WTC11 (cell line): ENCODE data around the gene SLC2A14. TPM values are rescaled to one million over a fixed set of nuclear protein-coding genes. Genes with fewer than 3 reads are reported as not detected.
A peak's percentile ranks its signal among the peaks of the same experiment; 100 is the strongest.
"Not testable (repeated sequence)": the region's sequence is repeated elsewhere in the genome, so short reads cannot be mapped to it uniquely, and the experiment has no call there.

Experiments
- ATAC-seq: fragments of 200-7000 bp; cut with Tn5 transposase; 2 replicates; pipeline ENCODE4 v1.10.0; 2021; ENCODE audit warnings: mild to moderate bottlenecking, moderate library complexity
- CTCF ChIA-PET: fragments of 300-600 bp; sonication (Branson Sonifier 250); formaldehyde crosslinking; loops from one replicate; lab custom pipeline; 2021; ENCODE audit warnings: antibody characterized with exemption; lab: Charles Lee
- POLR2A ChIA-PET: fragments of 350-600 bp; sonication (Branson Sonifier 250); formaldehyde crosslinking; loops from one replicate; lab custom pipeline; 2021; ENCODE audit warnings: antibody characterized with exemption; lab: Charles Lee
- DNase-seq: peaks from one replicate; pipeline ENCODE4 v3.0.0; 2021; ENCODE audit warnings: low spot score
- H3K27ac Mint-ChIP-seq: 2 replicates; pipeline ENCODE4 v1.8.0; 2021; ENCODE audit warnings: mixed read lengths
- H3K27me3 Mint-ChIP-seq: 2 replicates; pipeline ENCODE4 v1.8.0; 2021; ENCODE audit warnings: low read depth, mild to moderate bottlenecking, moderate library complexity, mixed read lengths
- H3K36me3 Mint-ChIP-seq: 2 replicates; pipeline ENCODE4 v1.8.0; 2021; ENCODE audit warnings: mixed read lengths
- H3K4me1 Mint-ChIP-seq: 2 replicates; pipeline ENCODE4 v1.8.0; 2022; ENCODE audit warnings: mixed read lengths
- H3K4me3 Mint-ChIP-seq: 2 replicates; pipeline ENCODE4 v1.8.0; 2021; ENCODE audit warnings: mild to moderate bottlenecking, moderate library complexity, mixed read lengths
- H3K9me3 Mint-ChIP-seq: 2 replicates; pipeline ENCODE4 v1.8.0; 2021; ENCODE audit warnings: mixed read lengths
- EMX1 ChIP-seq: fragments of 250-450 bp; sonication (Bioruptor Pico); IDR thresholded peaks from 2 replicates; pipeline ENCODE4 v1.8.0; 2021; ENCODE audit warnings: mild to moderate bottlenecking
- FOXK1 ChIP-seq: sonication (generic); formaldehyde crosslinking; IDR thresholded peaks from 2 replicates; pipeline ENCODE4 v1.8.0; 2022; ENCODE audit warnings: mild to moderate bottlenecking, moderate library complexity, missing genetic modification reagents
- FOXP1 ChIP-seq: sonication (generic); formaldehyde crosslinking; IDR thresholded peaks from 2 replicates; pipeline ENCODE4 v1.8.0; 2022; ENCODE audit warnings: missing genetic modification reagents, mild to moderate bottlenecking, moderate library complexity, borderline replicate concordance
- FOXP4 ChIP-seq: sonication (generic); formaldehyde crosslinking; IDR thresholded peaks from 2 replicates; pipeline ENCODE4 v1.8.0; 2022; ENCODE audit warnings: mild to moderate bottlenecking, missing genetic modification reagents
- GABPB1 ChIP-seq: sonication (generic); formaldehyde crosslinking; IDR thresholded peaks from 2 replicates; pipeline ENCODE4 v1.8.1; 2023; ENCODE audit warnings: mild to moderate bottlenecking, missing genetic modification reagents
- GRHL2 ChIP-seq: fragments of 250-450 bp; sonication (Bioruptor Pico); IDR thresholded peaks from 2 replicates; pipeline ENCODE4 v1.8.0; 2022; ENCODE audit warnings: mild to moderate bottlenecking, moderate library complexity; ENCODE audit not compliant: insufficient replicate concordance, severe bottlenecking
- JUN ChIP-seq: sonication (generic); formaldehyde crosslinking; IDR thresholded peaks from 2 replicates; pipeline ENCODE4 v1.8.0; 2023; ENCODE audit warnings: mild to moderate bottlenecking, missing genetic modification reagents
- KAT7 ChIP-seq: sonication (generic); formaldehyde crosslinking; IDR thresholded peaks from 2 replicates; pipeline ENCODE4 v1.8.1; 2023; ENCODE audit warnings: missing genetic modification reagents, mild to moderate bottlenecking, borderline replicate concordance
- NFATC4 ChIP-seq: fragments of 250-450 bp; sonication (Bioruptor Pico); IDR thresholded peaks from 2 replicates; pipeline ENCODE4 v1.9.0; 2021; ENCODE audit warnings: mild to moderate bottlenecking
- PREB ChIP-seq: sonication (generic); formaldehyde crosslinking; IDR thresholded peaks from 2 replicates; pipeline ENCODE4 v1.8.1; 2022; ENCODE audit warnings: mild to moderate bottlenecking, missing genetic modification reagents, moderate library complexity, borderline replicate concordance
- SMAD4 ChIP-seq: sonication (generic); formaldehyde crosslinking; IDR thresholded peaks from 2 replicates; pipeline ENCODE4 v1.8.0; 2022; ENCODE audit warnings: mild to moderate bottlenecking, missing genetic modification reagents
- ZNF138 ChIP-seq: sonication (generic); formaldehyde crosslinking; conservative IDR thresholded peaks from 2 replicates; pipeline ENCODE4 v1.8.1; 2022; ENCODE audit warnings: mild to moderate bottlenecking, moderate library complexity, missing genetic modification reagents
- ZNF219 ChIP-seq: sonication (generic); formaldehyde crosslinking; IDR thresholded peaks from 2 replicates; pipeline ENCODE4 v1.8.0; 2023; ENCODE audit warnings: missing genetic modification reagents, mild to moderate bottlenecking, borderline replicate concordance
- ZNF416 ChIP-seq: fragments of 250-450 bp; sonication (Bioruptor Pico); IDR thresholded peaks from 2 replicates; pipeline ENCODE4 v1.9.0; 2021; ENCODE audit warnings: mild to moderate bottlenecking, inconsistent platforms
- ZNF425 ChIP-seq: fragments of 250-450 bp; sonication (Bioruptor Pico); conservative IDR thresholded peaks from 2 replicates; pipeline ENCODE4 v1.9.0; 2021; ENCODE audit warnings: mild to moderate bottlenecking
- total RNA-seq: library from RNA; stranded (reverse); gene quantifications from 3 replicates; pipeline ENCODE4 v1.2.3, GENCODE V29; 2021
- TF ChIP-seq, protein P1 (sequence below): sonication (generic); formaldehyde crosslinking; IDR thresholded peaks from 2 replicates; pipeline ENCODE4 v1.8.0; 2022; ENCODE audit warnings: missing genetic modification reagents
- TF ChIP-seq, protein P2 (sequence below): sonication (generic); formaldehyde crosslinking; IDR thresholded peaks from 2 replicates; pipeline ENCODE4 v1.8.1; 2023; ENCODE audit warnings: mild to moderate bottlenecking, missing genetic modification reagents, borderline replicate concordance
- TF ChIP-seq, protein P3 (sequence below): sonication (generic); formaldehyde crosslinking; IDR thresholded peaks from 2 replicates; pipeline ENCODE4 v1.8.0; 2022; ENCODE audit warnings: mild to moderate bottlenecking, missing genetic modification reagents

SLC2A14 gene
- total RNA-seq, 1 experiment from 2014 or later, result 24.4 TPM

- TF ChIP-seq, protein P1, sequence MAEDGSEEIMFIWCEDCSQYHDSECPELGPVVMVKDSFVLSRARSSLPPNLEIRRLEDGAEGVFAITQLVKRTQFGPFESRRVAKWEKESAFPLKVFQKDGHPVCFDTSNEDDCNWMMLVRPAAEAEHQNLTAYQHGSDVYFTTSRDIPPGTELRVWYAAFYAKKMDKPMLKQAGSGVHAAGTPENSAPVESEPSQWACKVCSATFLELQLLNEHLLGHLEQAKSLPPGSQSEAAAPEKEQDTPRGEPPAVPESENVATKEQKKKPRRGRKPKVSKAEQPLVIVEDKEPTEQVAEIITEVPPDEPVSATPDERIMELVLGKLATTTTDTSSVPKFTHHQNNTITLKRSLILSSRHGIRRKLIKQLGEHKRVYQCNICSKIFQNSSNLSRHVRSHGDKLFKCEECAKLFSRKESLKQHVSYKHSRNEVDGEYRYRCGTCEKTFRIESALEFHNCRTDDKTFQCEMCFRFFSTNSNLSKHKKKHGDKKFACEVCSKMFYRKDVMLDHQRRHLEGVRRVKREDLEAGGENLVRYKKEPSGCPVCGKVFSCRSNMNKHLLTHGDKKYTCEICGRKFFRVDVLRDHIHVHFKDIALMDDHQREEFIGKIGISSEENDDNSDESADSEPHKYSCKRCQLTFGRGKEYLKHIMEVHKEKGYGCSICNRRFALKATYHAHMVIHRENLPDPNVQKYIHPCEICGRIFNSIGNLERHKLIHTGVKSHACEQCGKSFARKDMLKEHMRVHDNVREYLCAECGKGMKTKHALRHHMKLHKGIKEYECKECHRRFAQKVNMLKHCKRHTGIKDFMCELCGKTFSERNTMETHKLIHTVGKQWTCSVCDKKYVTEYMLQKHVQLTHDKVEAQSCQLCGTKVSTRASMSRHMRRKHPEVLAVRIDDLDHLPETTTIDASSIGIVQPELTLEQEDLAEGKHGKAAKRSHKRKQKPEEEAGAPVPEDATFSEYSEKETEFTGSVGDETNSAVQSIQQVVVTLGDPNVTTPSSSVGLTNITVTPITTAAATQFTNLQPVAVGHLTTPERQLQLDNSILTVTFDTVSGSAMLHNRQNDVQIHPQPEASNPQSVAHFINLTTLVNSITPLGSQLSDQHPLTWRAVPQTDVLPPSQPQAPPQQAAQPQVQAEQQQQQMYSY (CRISPR knock-in tag), result no peak
Measured at GRCh38 chr12:7797698-7798398, 74.9 kb downstream of the SLC2A14 start (continued).

DNA sequence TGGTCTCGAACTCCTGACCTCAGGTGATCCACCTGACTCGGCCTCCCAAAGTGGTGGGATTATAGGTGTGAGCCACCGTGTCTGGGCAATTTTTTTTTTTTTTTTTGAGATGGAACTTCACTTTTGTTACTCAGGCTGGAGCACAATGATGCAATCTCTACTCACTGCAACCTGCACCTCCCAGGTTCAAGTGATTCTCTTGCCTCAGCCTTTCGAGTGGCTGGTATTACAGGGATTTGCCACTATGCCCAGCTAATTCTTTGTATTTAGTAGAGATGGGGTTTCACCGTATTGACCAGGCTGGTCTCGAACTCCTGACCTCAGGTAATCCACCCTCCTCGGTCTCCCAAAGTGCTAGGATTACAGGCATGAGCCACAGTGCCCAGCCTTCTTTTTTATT, 75.4 kb downstream of the SLC2A14 start:
- ATAC-seq, DNase-seq: not testable (repeated sequence)
- TF ChIP-seq, protein P2, sequence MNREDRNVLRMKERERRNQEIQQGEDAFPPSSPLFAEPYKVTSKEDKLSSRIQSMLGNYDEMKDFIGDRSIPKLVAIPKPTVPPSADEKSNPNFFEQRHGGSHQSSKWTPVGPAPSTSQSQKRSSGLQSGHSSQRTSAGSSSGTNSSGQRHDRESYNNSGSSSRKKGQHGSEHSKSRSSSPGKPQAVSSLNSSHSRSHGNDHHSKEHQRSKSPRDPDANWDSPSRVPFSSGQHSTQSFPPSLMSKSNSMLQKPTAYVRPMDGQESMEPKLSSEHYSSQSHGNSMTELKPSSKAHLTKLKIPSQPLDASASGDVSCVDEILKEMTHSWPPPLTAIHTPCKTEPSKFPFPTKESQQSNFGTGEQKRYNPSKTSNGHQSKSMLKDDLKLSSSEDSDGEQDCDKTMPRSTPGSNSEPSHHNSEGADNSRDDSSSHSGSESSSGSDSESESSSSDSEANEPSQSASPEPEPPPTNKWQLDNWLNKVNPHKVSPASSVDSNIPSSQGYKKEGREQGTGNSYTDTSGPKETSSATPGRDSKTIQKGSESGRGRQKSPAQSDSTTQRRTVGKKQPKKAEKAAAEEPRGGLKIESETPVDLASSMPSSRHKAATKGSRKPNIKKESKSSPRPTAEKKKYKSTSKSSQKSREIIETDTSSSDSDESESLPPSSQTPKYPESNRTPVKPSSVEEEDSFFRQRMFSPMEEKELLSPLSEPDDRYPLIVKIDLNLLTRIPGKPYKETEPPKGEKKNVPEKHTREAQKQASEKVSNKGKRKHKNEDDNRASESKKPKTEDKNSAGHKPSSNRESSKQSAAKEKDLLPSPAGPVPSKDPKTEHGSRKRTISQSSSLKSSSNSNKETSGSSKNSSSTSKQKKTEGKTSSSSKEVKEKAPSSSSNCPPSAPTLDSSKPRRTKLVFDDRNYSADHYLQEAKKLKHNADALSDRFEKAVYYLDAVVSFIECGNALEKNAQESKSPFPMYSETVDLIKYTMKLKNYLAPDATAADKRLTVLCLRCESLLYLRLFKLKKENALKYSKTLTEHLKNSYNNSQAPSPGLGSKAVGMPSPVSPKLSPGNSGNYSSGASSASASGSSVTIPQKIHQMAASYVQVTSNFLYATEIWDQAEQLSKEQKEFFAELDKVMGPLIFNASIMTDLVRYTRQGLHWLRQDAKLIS (CRISPR knock-in tag), result 0 out of 2 replicates have a peak, but pooled peaks have one; percentile 6
- TF ChIP-seq, all 79 proteins: peak for 1; not testable (repeated sequence) for 78
- Mint-ChIP-seq H3K4me3 (peak overlapping the region; percentile 49), H3K36me3 (peaks cover 70% of the 10 kb centered on the region), H3K27ac (peak overlapping the region; percentile 99), H3K4me1 (peaks cover 76% of the 10 kb centered on the region)
- H3K27me3 Mint-ChIP-seq, POLR2A ChIA-PET, H3K9me3 Mint-ChIP-seq, CTCF ChIA-PET: not testable (repeated sequence)

GRCh38 chr12:7793211-7793610, 79.5 kb downstream of the SLC2A14 start:
- DNase-seq (no peak), ATAC-seq (no peak)
- Mint-ChIP-seq H3K27ac (peak overlapping the region; percentile 88), H3K4me1 (peaks cover 64% of the 10 kb centered on the region), H3K36me3 (peaks cover 67% of the 10 kb centered on the region), H3K27me3 (no peaks in the 10 kb centered on the region), H3K4me3 (peak overlapping the region; percentile 91), H3K9me3 (no peaks in the 10 kb centered on the region)
- POLR2A ChIA-PET, result no interaction called here
- CTCF ChIA-PET, result no interaction called here
- TF ChIP-seq ZNF138 (no peak), PREB (CRISPR knock-in tag) (no peak), GRHL2 (CRISPR knock-in tag) (no peak), KAT7 (CRISPR knock-in tag) (no peak), ZNF425 (CRISPR knock-in tag) (no peak), EMX1 (CRISPR knock-in tag) (no peak), FOXP4 (CRISPR knock-in tag) (no peak), NFATC4 (CRISPR knock-in tag) (no peak), SMAD4 (CRISPR knock-in tag) (no peak), JUN (CRISPR knock-in tag) (no peak), FOXP1 (CRISPR knock-in tag) (no peak), ZNF416 (CRISPR knock-in tag) (no peak), GABPB1 (CRISPR knock-in tag) (no peak), FOXK1 (CRISPR knock-in tag) (no peak), ZNF219 (CRISPR knock-in tag) (no peak)
- TF ChIP-seq, protein P3, sequence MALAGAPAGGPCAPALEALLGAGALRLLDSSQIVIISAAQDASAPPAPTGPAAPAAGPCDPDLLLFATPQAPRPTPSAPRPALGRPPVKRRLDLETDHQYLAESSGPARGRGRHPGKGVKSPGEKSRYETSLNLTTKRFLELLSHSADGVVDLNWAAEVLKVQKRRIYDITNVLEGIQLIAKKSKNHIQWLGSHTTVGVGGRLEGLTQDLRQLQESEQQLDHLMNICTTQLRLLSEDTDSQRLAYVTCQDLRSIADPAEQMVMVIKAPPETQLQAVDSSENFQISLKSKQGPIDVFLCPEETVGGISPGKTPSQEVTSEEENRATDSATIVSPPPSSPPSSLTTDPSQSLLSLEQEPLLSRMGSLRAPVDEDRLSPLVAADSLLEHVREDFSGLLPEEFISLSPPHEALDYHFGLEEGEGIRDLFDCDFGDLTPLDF (CRISPR knock-in tag), result no peak
